Activated naive CD4-positive, alpha-beta T cell treated with anti-CD3 and anti-CD28 coated beads, Interleukin-2, amount 50 U/mL, for 24 hours (primary cell): ENCODE results near the gene MUSK.
"Not testable (repeated sequence)": the region's sequence is repeated elsewhere in the genome, so short reads cannot be mapped to it uniquely, and the experiment has no call there.

Experiments
- H3K27ac Mint-ChIP-seq: one replicate; pipeline ENCODE4 v1.8.0; 2021; ENCODE audit warnings: mild to moderate bottlenecking, mixed read lengths
- H3K27me3 Mint-ChIP-seq: one replicate; pipeline ENCODE4 v1.8.0; 2021; ENCODE audit warnings: mixed read lengths
- H3K36me3 Mint-ChIP-seq: one replicate; pipeline ENCODE4 v1.8.0; 2021; ENCODE audit warnings: mixed read lengths
- H3K4me1 Mint-ChIP-seq: one replicate; pipeline ENCODE4 v1.8.0; 2021; ENCODE audit warnings: mixed read lengths
- H3K4me3 Mint-ChIP-seq: one replicate; pipeline ENCODE4 v1.8.0; 2021; ENCODE audit warnings: mild to moderate bottlenecking, mixed read lengths
- H3K9me3 Mint-ChIP-seq: one replicate; pipeline ENCODE4 v1.8.0; 2021; ENCODE audit warnings: mixed read lengths

MUSK gene

GRCh38 chr9:110669433-110669832 is 842 bp downstream of the MUSK start:
- no peaks in the 10 kb centered on the region for H3K4me1 Mint-ChIP-seq
- H3K9me3 Mint-ChIP-seq: no peaks in the 10 kb centered on the region
- H3K36me3 Mint-ChIP-seq: peaks cover 1% of the 10 kb centered on the region
- no peak overlapping the region for H3K27ac Mint-ChIP-seq
- no peak overlapping the region for H3K4me3 Mint-ChIP-seq
- H3K27me3 Mint-ChIP-seq: no peaks in the 10 kb centered on the region

GRCh38 chr9:110671849-110672248 is 3.3 kb downstream of the MUSK start:
- H3K4me3 Mint-ChIP-seq: no peak overlapping the region
- H3K27ac Mint-ChIP-seq: no peak overlapping the region
- H3K4me1 Mint-ChIP-seq: no peaks in the 10 kb centered on the region
- no peaks in the 10 kb centered on the region for H3K27me3 Mint-ChIP-seq
- no peaks in the 10 kb centered on the region for H3K36me3 Mint-ChIP-seq
- peaks cover 3% of the 10 kb centered on the region for H3K9me3 Mint-ChIP-seq

- no peaks in the 10 kb centered on the region for H3K27me3 Mint-ChIP-seq
- H3K9me3 Mint-ChIP-seq: peaks cover 12% of the 10 kb centered on the region
- H3K4me3 Mint-ChIP-seq: no peak overlapping the region
- H3K27ac Mint-ChIP-seq: no peak overlapping the region
- no peaks in the 10 kb centered on the region for H3K36me3 Mint-ChIP-seq
- no peaks in the 10 kb centered on the region for H3K4me1 Mint-ChIP-seq
Measured at GRCh38 chr9:110672873-110673510, 4.4 kb downstream of the MUSK start.

GRCh38 chr9:110687497-110687896 is 18.9 kb downstream of the MUSK start:
- no peaks in the 10 kb centered on the region for H3K36me3 Mint-ChIP-seq
- H3K4me1 Mint-ChIP-seq: no peaks in the 10 kb centered on the region
- H3K27ac Mint-ChIP-seq: no peak overlapping the region
- no peak overlapping the region for H3K4me3 Mint-ChIP-seq
- H3K9me3 Mint-ChIP-seq: peaks cover 4% of the 10 kb centered on the region
- H3K27me3 Mint-ChIP-seq: no peaks in the 10 kb centered on the region

- no peaks in the 10 kb centered on the region for H3K36me3 Mint-ChIP-seq
- H3K4me1 Mint-ChIP-seq: no peaks in the 10 kb centered on the region
- no peak overlapping the region for H3K27ac Mint-ChIP-seq
- H3K27me3 Mint-ChIP-seq: no peaks in the 10 kb centered on the region
- H3K9me3 Mint-ChIP-seq: no peaks in the 10 kb centered on the region
- no peak overlapping the region for H3K4me3 Mint-ChIP-seq
Measured at GRCh38 chr9:110688329-110688728, 19.7 kb downstream of the MUSK start.

GRCh38 chr9:110691002-110691549 is 22.5 kb downstream of the MUSK start:
- no peak overlapping the region for H3K4me3 Mint-ChIP-seq
- H3K36me3 Mint-ChIP-seq: no peaks in the 10 kb centered on the region
- no peaks in the 10 kb centered on the region for H3K27me3 Mint-ChIP-seq
- H3K27ac Mint-ChIP-seq: no peak overlapping the region
- no peaks in the 10 kb centered on the region for H3K4me1 Mint-ChIP-seq
- no peaks in the 10 kb centered on the region for H3K9me3 Mint-ChIP-seq

- H3K4me3 Mint-ChIP-seq, H3K4me1 Mint-ChIP-seq, H3K9me3 Mint-ChIP-seq, H3K27ac Mint-ChIP-seq, H3K36me3 Mint-ChIP-seq, H3K27me3 Mint-ChIP-seq: not testable (repeated sequence)
Measured at GRCh38 chr9:110695846-110696245, 27.3 kb downstream of the MUSK start.

GRCh38 chr9:110700953-110701352 is 32.4 kb downstream of the MUSK start:
- no peaks in the 10 kb centered on the region for H3K9me3 Mint-ChIP-seq
- H3K27ac Mint-ChIP-seq: no peak overlapping the region
- no peaks in the 10 kb centered on the region for H3K4me1 Mint-ChIP-seq

GRCh38 chr9:110703669-110704068 is 35.1 kb downstream of the MUSK start:
- H3K4me1 Mint-ChIP-seq: no peaks in the 10 kb centered on the region
- H3K4me3 Mint-ChIP-seq: no peak overlapping the region
- no peaks in the 10 kb centered on the region for H3K27me3 Mint-ChIP-seq
- H3K9me3 Mint-ChIP-seq: no peaks in the 10 kb centered on the region
- no peak overlapping the region for H3K27ac Mint-ChIP-seq
- H3K36me3 Mint-ChIP-seq: no peaks in the 10 kb centered on the region

More at GRCh38 chr9:110700953-110701352, 32.4 kb downstream of the MUSK start:
- Mint-ChIP-seq H3K36me3 (no peaks in the 10 kb centered on the region), H3K4me3 (no peak overlapping the region), H3K27me3 (no peaks in the 10 kb centered on the region)

GRCh38 chr9:110707419-110707818 is 38.8 kb downstream of the MUSK start:
- Mint-ChIP-seq H3K9me3 (no peaks in the 10 kb centered on the region), H3K27ac (no peak overlapping the region), H3K4me1 (no peaks in the 10 kb centered on the region), H3K27me3 (no peaks in the 10 kb centered on the region), H3K4me3 (no peak overlapping the region), H3K36me3 (no peaks in the 10 kb centered on the region)

- Mint-ChIP-seq H3K9me3 (peaks cover 5% of the 10 kb centered on the region), H3K27me3 (no peaks in the 10 kb centered on the region), H3K36me3 (no peaks in the 10 kb centered on the region), H3K4me1 (no peaks in the 10 kb centered on the region), H3K4me3 (no peak overlapping the region), H3K27ac (no peak overlapping the region)
Measured at GRCh38 chr9:110710420-110710819, 41.8 kb downstream of the MUSK start.

GRCh38 chr9:110712955-110713354 is 44.4 kb downstream of the MUSK start:
- Mint-ChIP-seq H3K4me1 (no peaks in the 10 kb centered on the region), H3K9me3 (peaks cover 5% of the 10 kb centered on the region), H3K36me3 (no peaks in the 10 kb centered on the region), H3K27me3 (no peaks in the 10 kb centered on the region), H3K27ac (no peak overlapping the region), H3K4me3 (no peak overlapping the region)

GRCh38 chr9:110714314-110714713 is 45.7 kb downstream of the MUSK start:
- Mint-ChIP-seq H3K4me3 (no peak overlapping the region), H3K27me3 (no peaks in the 10 kb centered on the region), H3K27ac (no peak overlapping the region), H3K4me1 (no peaks in the 10 kb centered on the region), H3K9me3 (peaks cover 5% of the 10 kb centered on the region), H3K36me3 (no peaks in the 10 kb centered on the region)

GRCh38 chr9:110728058-110728457 is 59.5 kb downstream of the MUSK start:
- H3K36me3 Mint-ChIP-seq: no peaks in the 10 kb centered on the region
- H3K9me3 Mint-ChIP-seq: peaks cover 9% of the 10 kb centered on the region
- no peaks in the 10 kb centered on the region for H3K4me1 Mint-ChIP-seq
- H3K27ac Mint-ChIP-seq: no peak overlapping the region
- no peak overlapping the region for H3K4me3 Mint-ChIP-seq
- H3K27me3 Mint-ChIP-seq: no peaks in the 10 kb centered on the region

GRCh38 chr9:110729641-110730040 is 61.0 kb downstream of the MUSK start:
- H3K27ac Mint-ChIP-seq: no peak overlapping the region

GRCh38 chr9:110731437-110732028 is 62.9 kb downstream of the MUSK start:
- no peaks in the 10 kb centered on the region for H3K4me1 Mint-ChIP-seq
- peaks cover 1% of the 10 kb centered on the region for H3K9me3 Mint-ChIP-seq
- no peaks in the 10 kb centered on the region for H3K27me3 Mint-ChIP-seq
- H3K4me3 Mint-ChIP-seq: no peak overlapping the region
- H3K27ac Mint-ChIP-seq: no peak overlapping the region
- H3K36me3 Mint-ChIP-seq: no peaks in the 10 kb centered on the region

More at GRCh38 chr9:110729641-110730040, 61.0 kb downstream of the MUSK start:
- Mint-ChIP-seq H3K4me3 (no peak overlapping the region), H3K4me1 (no peaks in the 10 kb centered on the region), H3K27me3 (no peaks in the 10 kb centered on the region), H3K9me3 (peaks cover 5% of the 10 kb centered on the region), H3K36me3 (no peaks in the 10 kb centered on the region)
